Hepatic stellate cell (primary cell): ENCODE results near the gene MYL3.

Source experiments
- DNase-seq: peaks from one replicate; pipeline ENCODE4 v3.0.0; 2011; ENCODE audit warnings: low spot score

MYL3 gene

DNA sequence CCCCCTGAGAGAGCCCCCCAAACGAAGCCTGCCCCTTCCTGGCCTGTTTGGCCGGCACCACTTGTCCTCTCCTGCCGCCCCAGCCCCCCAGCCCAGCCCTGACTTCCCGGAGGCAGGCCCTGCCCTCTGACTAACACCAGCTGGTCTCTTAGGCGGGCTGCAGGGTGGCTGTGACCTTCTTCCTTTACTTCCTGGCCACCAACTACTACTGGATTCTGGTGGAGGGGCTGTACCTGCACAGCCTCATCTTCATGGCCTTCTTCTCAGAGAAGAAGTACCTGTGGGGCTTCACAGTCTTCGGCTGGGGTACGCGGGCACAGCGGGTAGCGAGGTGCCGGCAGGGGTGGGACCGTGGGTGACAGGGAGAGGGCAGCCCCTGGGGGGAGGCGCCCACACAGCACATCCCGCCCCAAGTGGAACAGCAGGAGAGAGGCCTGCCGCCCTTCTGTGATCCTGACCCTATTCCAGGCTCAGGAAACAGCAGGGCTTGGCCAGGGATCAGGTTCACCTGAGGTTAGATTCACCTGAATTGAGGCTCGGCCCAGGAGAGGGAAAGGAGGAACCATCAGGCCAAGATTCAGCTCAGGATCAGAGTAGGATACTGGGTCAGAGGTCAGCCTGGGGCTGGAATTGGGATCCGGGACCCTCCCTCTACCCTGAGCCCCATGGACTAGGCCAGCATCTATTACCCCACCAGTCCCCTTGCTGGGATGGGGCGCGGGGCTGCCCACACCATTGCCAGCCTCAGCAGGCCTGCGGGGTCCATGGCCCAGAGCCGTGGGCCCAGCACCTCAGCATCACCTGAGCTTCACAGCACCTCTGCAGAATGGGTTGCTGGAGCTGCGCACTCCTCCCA lies 36.1 kb upstream of the MYL3 start:
- no peak for DNase-seq

GRCh38 chr3:46898321-46899150 lies 35.3 kb upstream of the MYL3 start:
- DNase-seq, result no peak

- DNase-seq, result no peak
These were observed 34.6 kb upstream of the MYL3 start for GRCh38 chr3:46897829-46898320.

DNA sequence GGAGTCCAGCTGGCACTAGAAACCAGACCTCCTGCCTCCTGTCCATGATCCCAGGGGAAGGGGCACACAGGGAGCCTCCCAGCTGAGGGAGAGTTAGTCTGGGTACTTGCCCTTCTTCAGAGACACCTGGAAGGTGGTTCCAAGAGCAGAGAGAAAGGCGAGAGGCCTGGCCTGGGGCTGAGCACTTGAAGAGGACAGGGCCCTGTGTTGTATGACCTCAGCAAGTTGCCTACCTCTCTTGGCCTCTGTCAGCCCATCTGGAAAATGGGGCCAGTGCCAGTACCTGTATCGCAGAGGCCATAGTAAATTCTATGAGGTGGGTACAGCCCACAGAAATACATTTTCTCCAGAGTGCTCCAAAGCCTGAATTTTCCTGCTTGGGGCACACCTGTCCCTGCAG lies 33.8 kb upstream of the MYL3 start:
- no peak for DNase-seq

DNA sequence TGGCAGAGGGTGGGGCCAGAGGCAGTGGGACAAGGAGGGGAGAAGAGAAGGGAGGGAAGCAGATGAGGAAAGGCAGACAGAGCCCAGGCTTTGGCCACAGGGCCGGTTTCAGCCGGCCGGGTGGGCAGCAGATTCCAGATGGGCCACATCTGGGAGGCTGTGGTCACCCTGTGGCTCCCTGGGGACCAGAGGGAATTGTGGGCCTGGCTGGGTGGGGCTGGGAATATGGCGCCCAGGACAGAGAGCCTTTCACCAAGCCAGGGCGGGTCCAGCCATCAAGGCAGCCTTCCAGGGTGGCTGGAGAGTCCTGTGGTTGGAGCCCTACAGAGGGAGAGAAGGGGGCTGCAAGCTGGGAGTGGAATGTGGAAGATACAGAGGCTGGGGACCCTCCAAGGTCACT lies 33.1 kb upstream of the MYL3 start:
- DNase-seq, result no peak

- DNase-seq, result no peak
These were observed 32.5 kb upstream of the MYL3 start for GRCh38 chr3:46895761-46896160.

DNA sequence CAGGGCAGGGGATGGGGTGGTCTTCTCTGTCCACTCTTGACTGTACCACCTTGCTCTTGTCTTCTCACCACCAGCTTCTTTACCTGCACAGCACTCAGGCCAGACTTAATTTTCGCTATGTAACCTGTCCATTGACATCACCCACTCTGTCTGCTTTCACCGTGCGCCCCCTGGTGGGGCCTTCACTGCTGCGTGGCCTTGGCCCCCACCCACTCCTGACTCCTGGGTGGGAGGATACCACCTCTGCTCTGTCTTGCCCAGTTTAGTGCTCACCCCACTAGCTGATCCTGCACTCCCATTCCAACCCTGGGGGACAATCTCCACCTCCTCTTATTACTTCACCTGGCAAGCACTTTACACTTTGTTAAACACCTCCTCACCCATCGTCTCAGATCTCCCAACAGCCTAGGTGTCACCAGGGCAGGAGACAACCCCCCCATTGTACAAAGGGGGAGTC lies 32.0 kb upstream of the MYL3 start:
- DNase-seq, result peak; percentile 71

DNA sequence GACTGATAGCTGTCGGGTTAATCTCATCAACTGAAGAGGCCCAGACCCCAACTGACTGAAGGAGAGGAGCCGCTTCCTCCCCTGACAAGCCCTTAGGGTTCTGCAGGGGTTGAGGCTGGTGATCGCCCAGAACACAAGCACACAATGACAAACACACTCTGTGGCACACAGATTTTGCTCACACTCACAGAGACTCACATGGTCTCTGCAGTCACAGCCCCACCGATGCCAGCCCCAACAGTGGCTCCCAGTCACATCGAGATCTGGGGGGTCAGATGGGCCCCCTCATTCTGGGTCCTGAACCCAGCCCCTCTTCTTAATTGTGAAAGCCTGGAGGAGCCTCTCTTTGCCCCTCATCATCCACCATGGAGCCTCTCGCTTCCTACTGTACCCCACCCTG lies 31.0 kb upstream of the MYL3 start:
- DNase-seq, result no peak

- DNase-seq, result no peak
These were observed 30.5 kb upstream of the MYL3 start for GRCh38 chr3:46893763-46894162.

GRCh38 chr3:46893146-46893748 lies 30.0 kb upstream of the MYL3 start:
- no peak for DNase-seq

DNA sequence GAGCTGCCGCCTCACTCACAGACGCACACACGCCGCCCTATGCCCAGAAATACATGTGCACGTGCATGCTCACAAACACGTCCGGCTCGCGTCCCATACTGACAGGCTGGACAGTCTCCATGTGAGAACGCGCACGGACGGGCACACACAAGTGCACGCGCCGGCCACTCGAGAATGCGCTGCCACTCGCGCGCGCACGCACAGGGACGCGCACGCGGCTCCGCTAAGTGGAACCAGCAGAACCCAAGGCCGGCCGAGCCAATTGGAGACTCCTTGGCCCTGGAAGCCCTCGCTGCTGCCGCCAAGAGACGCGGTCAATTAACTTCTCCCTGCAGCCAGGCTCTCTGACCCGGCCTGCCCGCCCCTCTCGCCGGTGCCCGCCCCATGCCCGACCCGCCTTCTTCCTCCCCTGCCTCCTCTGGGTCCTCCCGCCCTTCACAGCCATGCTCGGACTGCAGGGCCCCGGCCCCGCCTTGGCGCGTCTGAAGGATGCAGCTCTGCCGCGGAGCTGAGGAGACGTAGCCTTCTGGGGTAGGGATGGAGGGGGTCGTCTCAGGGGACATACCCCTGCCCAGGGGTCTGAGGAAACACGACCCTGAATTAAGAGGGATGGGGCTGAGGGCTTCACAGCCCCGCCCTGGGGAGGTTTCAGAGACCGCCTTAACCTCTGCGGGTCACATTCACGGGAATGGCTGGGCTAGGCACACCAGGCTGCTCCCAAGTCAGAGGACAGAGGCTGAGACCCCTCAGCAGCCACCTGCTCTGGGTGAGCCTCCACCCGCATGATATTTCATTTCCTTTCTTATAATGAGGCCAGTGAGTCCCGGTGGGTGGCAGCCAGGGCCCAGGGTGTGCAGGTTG lies 29.3 kb upstream of the MYL3 start:
- DNase-seq, result peak; percentile 79

DNA sequence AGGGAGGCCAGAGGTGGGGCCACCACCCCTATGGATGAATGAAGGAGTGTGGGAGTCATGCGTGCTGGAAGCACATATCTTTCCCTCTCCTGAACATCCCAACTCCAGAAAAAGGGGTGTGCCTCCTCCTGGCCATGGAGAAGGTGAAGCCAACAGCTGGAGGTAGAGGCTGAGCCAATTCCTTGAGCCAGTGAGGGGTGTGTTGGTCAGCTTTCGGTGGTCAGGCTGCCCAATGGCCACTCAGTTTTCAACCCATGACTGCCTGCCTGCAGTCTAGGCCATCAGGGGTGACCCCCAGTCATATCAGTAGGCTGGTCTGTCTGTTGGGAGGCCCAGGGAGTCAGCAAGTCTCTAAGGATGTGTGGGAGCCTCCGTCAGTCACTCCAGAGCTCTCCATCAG lies 27.9 kb upstream of the MYL3 start:
- no peak for DNase-seq

DNA sequence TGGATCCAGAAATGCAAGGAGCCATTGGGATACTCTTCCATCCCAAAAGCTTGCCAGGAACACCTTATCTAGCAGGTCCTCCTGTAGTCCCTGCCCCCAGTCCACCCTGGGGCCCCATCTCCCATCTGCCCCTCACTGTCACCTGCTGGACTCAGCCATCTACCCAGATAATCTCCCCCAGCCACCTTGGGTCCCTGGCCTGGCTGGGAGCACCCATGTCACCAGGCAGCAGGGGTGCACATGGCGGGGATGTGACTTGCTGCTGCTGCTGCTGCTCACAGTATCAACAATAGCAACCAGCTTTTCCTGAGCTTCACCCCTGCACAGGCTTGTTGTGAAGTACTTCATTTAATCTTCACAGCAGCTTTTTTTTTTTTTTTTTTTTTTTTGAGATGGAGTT lies 26.9 kb upstream of the MYL3 start:
- DNase-seq, result no peak

- no peak for DNase-seq
These were observed 26.3 kb upstream of the MYL3 start for GRCh38 chr3:46889381-46890110.

DNA sequence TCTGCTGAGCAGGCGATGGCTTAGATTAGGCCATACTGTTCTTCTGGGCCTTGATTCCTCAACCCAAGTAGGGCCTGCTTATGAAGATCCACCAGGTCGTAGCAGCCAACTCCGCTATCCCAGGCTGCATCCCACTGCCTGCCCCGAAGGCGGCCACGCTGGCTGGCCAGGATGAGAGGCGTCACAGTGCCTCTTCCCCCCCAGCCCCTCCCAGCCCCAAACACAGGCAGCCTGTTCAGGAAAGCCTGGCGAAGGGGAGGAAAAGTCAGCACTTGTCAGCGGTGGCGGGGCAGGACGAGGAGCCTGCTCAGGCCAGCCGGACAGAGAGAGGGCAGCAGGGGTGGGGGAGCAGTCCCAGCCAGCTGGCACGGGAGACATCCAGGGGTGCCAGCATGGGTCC lies 25.5 kb upstream of the MYL3 start:
- DNase-seq, result no peak

DNA sequence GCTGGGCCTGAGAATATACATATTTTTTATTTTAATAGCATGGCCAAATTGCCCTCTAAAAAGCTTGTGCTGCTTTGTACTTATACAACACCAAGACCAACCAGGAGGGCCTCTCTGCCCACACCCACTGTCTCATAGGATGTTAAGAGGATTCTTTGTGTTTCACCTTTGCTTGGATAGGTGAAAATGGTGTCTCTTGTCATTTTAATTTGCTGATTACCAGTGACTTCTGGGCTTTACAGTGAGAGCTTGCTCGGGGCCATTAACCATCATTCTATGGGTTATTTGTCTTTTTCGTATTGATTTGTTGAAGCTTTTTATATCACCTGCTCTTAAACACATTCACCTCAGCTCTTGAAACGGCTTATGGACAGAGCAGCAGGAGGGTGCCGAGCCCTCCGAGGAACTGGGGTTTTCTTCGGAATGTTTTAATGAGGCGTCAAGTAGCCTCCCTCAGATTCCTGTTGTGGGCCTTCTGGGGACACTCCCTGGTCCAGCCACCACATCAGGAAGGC lies 24.8 kb upstream of the MYL3 start:
- no peak for DNase-seq

DNA sequence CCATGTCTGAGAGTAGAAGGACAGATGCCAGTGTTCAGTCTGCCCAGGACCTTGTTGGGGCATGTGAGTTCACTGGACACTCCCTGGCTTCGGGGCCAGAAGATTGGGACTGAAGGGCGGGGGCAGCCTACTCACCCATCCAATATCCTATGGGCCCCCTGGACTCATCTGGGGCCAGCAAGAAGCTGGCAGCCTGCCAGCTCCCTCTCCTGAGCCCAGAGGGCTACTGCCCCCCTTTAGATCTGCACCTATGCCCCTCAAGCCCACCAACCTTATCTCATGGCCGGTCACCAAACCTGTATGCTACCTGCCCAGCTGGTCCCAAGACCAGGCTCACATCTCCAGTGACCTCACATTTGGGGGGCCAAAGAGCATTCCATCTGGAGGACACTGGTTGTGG lies 22.4 kb upstream of the MYL3 start:
- no peak for DNase-seq

DNA sequence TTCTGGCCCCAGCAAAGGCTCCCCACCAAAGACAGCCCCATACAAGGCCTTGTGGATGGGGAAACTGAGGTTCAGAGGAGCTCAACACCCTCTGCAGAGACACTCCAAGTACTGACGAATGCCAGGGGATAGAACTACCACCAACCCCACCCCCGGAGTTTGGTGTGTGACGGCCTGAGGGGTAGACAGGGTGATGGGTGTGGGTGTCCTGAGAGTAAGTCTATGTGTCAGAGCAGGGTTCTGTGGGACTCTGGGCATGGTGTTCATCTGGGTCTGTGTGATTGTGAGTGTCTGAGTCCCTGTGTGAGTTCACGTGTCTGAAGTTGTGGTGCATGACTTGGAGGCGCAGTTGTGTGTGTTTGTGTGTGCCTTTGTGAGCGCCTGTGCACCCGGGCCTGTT lies 21.7 kb upstream of the MYL3 start:
- DNase-seq, result no peak

DNA sequence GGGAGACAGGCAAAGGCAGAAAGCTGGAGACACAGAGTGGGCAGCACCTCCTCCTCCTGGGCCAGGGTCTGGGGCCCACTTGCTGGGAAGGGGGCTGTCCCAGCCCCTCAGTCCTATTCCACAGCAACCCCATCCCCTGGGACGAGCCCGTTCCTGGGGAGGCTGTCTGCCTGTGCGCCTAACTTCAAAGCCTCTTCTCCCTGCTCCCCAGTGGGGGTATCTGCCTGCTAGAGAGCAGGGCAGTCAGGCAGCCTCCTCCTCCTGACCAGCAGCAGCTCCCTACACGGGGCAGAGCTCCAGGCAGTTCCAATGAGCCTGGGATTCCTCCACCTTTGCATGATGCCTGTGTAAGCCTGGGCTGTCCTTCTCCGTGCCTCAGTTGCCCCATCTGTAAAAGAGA lies 21.2 kb upstream of the MYL3 start:
- DNase-seq, result no peak

DNA sequence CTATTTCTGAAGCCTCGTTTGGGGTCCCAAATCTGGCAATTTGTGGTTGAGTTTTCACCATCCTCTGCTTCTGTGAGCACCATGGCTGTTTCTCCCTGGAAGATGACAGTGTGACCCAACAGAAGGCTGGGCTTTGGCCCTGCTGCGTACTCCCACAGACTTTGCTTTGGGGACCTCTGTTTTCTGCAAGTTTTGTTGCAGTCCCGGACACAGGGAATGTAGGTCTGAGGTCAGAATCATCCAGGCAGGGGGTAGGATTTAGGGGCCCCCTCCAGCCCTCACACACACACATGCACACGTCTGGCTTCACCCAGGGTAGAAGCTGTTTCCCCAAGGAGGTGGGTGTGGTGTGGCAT lies 20.6 kb upstream of the MYL3 start:
- no peak for DNase-seq
